ENCODE results near the gene TMUB1. TPM values are rescaled to one million over a fixed set of nuclear protein-coding genes. Genes with fewer than 3 reads are reported as not detected.

The TMUB1 gene
- total and polyA plus RNA-seq, 2 donors (not counting 1 experiment from before 2014, with no cell fraction given), result 49.2 to 102 TPM

GRCh38 chr7:151114151-151115090 lies 31.1 kb upstream of the TMUB1 start:
- Histone ChIP-seq H3K27ac (ENCODE audit: low read length in 2 of 2) (no peak overlapping the region), H3K4me2 (replicated peaks; ENCODE audit: low read depth, low read length, poor library complexity, severe bottlenecking) (peak overlapping the region; percentile 44), H3K9ac (ENCODE audit: low read length) (no peak overlapping the region), H2AFZ (ENCODE audit: insufficient read depth, low read depth, low read length, poor library complexity, severe bottlenecking) (no peak overlapping the region), H3K9me3 (ENCODE audit: control extremely low read depth in 1 of 3, control insufficient read depth in 2 of 3, insufficient read depth in 1 of 3, low read length in 2 of 3) (no peaks in the 10 kb centered on the region), H3K4me1 (ENCODE audit: control insufficient read depth in 2 of 2, insufficient read depth in 2 of 2, low read length in 2 of 2) (peaks cover 0 to 6% of the 10 kb centered on the region in 2 donors), H3K79me2 (ENCODE audit: control insufficient read depth, insufficient read depth, low read length) (no peaks in the 10 kb centered on the region), H3K27me3 (replicated peaks in 1 of 4; ENCODE audit: control extremely low read depth in 1 of 4, control insufficient read depth in 3 of 4, insufficient read depth in 4 of 4, low read length in 3 of 4) (peaks cover 0 to 34% (median 8%) of the 10 kb centered on the region in 4 experiments), H4K20me1 (ENCODE audit: control insufficient read depth, insufficient read depth, low read length, poor library complexity, severe bottlenecking) (peaks cover 6% of the 10 kb centered on the region), H3K36me3 (replicated peaks in 1 of 2; ENCODE audit: control extremely low read depth in 1 of 2, control insufficient read depth in 1 of 2, extremely low read depth in 1 of 2, insufficient read depth in 2 of 2, low read length in 1 of 2) (no peaks in the 10 kb centered on the region), H3K4me3 (ENCODE audit: control extremely low read depth in 1 of 5, extremely low read depth in 1 of 5, insufficient read depth in 1 of 5, low read depth in 2 of 5, low read length in 4 of 5) (no peak overlapping the region)
- H3K4me1 Mint-ChIP-seq, result peaks cover 10% of the 10 kb centered on the region
- peaks cover 20% of the 10 kb centered on the region for H3K27me3 Mint-ChIP-seq
- POLR2A ChIA-PET, result no interaction called here
- WGBS (ENCODE audit: insufficient coverage), result 40% methylated on average over 100 of the region's 101 CpGs
- no peak overlapping the region for H3K27ac Mint-ChIP-seq
- TF ChIP-seq EZH2 (IDR thresholded peaks at IDR 0.05; ENCODE audit: borderline replicate concordance, insufficient read depth, low read depth, low read length, poor library complexity, severe bottlenecking), result no peak
- ATAC-seq (ENCODE audit: low read depth), result no peak
- no peaks in the 10 kb centered on the region for H3K9me3 Mint-ChIP-seq (ENCODE audit: insufficient read depth)
- CTCF ChIA-PET, result interaction anchor here (0.6 to 1.6 kb wide), 6 partner anchors 10 to 669 kb away, joined by 3 to 4 read pairs (median 3); no protein-coding TSS in a partner anchor
- no peak for DNase-seq
- intact Hi-C loops (cut with micrococcal nuclease), result no loop called here
- peak overlapping the region; percentile 39 for H3K4me3 Mint-ChIP-seq

DNA sequence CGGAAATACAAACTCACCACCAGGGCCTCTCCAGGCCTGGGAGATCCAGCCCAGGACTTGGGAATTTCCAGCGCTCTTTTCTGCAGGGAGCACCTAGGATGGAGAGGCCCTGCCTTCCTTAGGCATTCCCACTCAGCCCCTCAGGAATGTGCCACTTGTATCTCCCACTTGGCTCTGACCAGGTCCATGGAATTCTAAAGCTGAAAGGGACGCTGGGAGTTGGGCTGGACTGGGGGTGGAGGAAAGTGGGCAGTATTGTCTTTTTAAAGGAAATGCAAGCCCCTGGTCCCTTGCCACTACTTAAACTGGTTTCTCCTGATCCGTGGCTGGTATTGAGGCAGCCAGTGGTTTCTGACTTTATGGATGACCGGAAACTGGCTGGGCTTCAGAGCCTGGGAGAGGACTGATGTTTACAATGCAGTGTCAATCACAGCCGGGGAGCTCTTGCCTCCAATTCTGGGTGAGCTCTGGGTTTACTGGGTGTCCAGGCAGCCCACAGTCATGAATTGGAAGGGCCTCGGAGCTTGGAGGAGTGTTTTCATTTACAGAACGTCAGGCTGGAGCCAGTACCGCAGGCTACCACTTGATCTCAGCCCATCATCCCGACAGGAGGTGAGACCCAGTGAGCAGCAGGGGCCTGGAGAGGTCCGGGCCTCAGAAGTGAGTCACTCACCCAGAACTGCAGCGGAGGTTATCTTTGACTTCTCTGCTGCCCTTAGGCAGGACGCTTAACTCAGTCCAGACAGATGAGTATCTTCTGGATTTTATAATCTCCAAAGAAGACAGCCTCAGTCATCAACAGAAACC lies 30.3 kb upstream of the TMUB1 start:
- ChIA-PET POLR2A (no interaction called here), CTCF (interaction anchor here (0.5 to 6.9 kb wide), 9 partner anchors 10 to 216 kb away, joined by 3 to 44 read pairs (median 3); no protein-coding TSS in a partner anchor)
- Mint-ChIP-seq H3K27ac (no peak overlapping the region), H3K27me3 (peaks cover 20% of the 10 kb centered on the region), H3K4me3 (peak overlapping the region; percentile 39), H3K4me1 (peaks cover 7% of the 10 kb centered on the region), H3K9me3 (ENCODE audit: insufficient read depth) (no peaks in the 10 kb centered on the region)
- Histone ChIP-seq H3K27me3 (replicated peaks in 1 of 4; ENCODE audit: control extremely low read depth in 1 of 4, control insufficient read depth in 3 of 4, insufficient read depth in 4 of 4, low read length in 3 of 4) (peaks cover 0 to 34% (median 8%) of the 10 kb centered on the region in 4 experiments), H3K4me1 (ENCODE audit: control insufficient read depth in 2 of 2, insufficient read depth in 2 of 2, low read length in 2 of 2) (peaks cover 0 to 6% of the 10 kb centered on the region in 2 donors), H3K4me2 (replicated peaks; ENCODE audit: low read depth, low read length, poor library complexity, severe bottlenecking) (no peak overlapping the region), H3K79me2 (ENCODE audit: control insufficient read depth, insufficient read depth, low read length) (no peaks in the 10 kb centered on the region), H3K4me3 (ENCODE audit: control extremely low read depth in 1 of 5, extremely low read depth in 1 of 5, insufficient read depth in 1 of 5, low read depth in 2 of 5, low read length in 4 of 5) (no peak overlapping the region), H4K20me1 (ENCODE audit: control insufficient read depth, insufficient read depth, low read length, poor library complexity, severe bottlenecking) (peaks cover 6% of the 10 kb centered on the region), H3K27ac (ENCODE audit: low read length in 2 of 2) (no peak overlapping the region), H2AFZ (ENCODE audit: insufficient read depth, low read depth, low read length, poor library complexity, severe bottlenecking) (no peak overlapping the region), H3K9me3 (ENCODE audit: control extremely low read depth in 1 of 3, control insufficient read depth in 2 of 3, insufficient read depth in 1 of 3, low read length in 2 of 3) (no peaks in the 10 kb centered on the region), H3K9ac (ENCODE audit: low read length) (no peak overlapping the region), H3K36me3 (replicated peaks in 1 of 2; ENCODE audit: control extremely low read depth in 1 of 2, control insufficient read depth in 1 of 2, extremely low read depth in 1 of 2, insufficient read depth in 2 of 2, low read length in 1 of 2) (no peaks in the 10 kb centered on the region)
- DNase-seq (no peak), ATAC-seq (ENCODE audit: low read depth) (no peak)
- intact Hi-C loops (cut with micrococcal nuclease), result no loop called here
- 97% methylated on average over 13 of the region's 13 CpGs for WGBS (ENCODE audit: insufficient coverage)
- TF ChIP-seq EZH2 (IDR thresholded peaks at IDR 0.05; ENCODE audit: borderline replicate concordance, insufficient read depth, low read depth, low read length, poor library complexity, severe bottlenecking), result no peak
- TF ChIP-seq, protein P1, sequence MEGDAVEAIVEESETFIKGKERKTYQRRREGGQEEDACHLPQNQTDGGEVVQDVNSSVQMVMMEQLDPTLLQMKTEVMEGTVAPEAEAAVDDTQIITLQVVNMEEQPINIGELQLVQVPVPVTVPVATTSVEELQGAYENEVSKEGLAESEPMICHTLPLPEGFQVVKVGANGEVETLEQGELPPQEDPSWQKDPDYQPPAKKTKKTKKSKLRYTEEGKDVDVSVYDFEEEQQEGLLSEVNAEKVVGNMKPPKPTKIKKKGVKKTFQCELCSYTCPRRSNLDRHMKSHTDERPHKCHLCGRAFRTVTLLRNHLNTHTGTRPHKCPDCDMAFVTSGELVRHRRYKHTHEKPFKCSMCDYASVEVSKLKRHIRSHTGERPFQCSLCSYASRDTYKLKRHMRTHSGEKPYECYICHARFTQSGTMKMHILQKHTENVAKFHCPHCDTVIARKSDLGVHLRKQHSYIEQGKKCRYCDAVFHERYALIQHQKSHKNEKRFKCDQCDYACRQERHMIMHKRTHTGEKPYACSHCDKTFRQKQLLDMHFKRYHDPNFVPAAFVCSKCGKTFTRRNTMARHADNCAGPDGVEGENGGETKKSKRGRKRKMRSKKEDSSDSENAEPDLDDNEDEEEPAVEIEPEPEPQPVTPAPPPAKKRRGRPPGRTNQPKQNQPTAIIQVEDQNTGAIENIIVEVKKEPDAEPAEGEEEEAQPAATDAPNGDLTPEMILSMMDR (IDR thresholded peaks at IDR 0.05), result no peak

Measured in B cell (primary cell).